GM12878 (cell line): ENCODE results near the gene CNNM3. TPM values are rescaled to one million over a fixed set of nuclear protein-coding genes. Genes with fewer than 3 reads are reported as not detected.

Experiments
- ATAC-seq: fragments of 200-7000 bp; cut with Tn5 transposase; 3 replicates; pipeline ENCODE4 v1.9.1; 2020; ENCODE audit warnings: mild to moderate bottlenecking, moderate library complexity
- BruUV-seq: library from RNA; stranded (reverse); fragments of 400-500 nt; replicated peaks from 2 replicates; lab custom pipeline; 2021; lab: Mats Ljungman, UMichigan
- CTCF ChIA-PET: fragments of 300-600 bp; sonication (Branson Sonifier 250); formaldehyde crosslinking; extraction: SDS; loops from one replicate; lab custom pipeline; 2021; ENCODE audit warnings: inconsistent platforms; lab: Yijun Ruan, JAX
- POLR2A ChIA-PET: fragments of 350-600 bp; formaldehyde crosslinking; extraction: SDS; loops from one replicate; lab custom pipeline; 2021; ENCODE audit warnings: inconsistent platforms; lab: Charles Lee
- RAD21 ChIA-PET: fragments of 300-600 bp; sonication (Branson Sonifier 250); formaldehyde crosslinking; loops from one replicate; lab custom pipeline; 2023; ENCODE audit warnings: antibody characterized with exemption; ENCODE audit not compliant: unreplicated experiment; lab: Charles Lee
- SMC1A ChIA-PET: fragments of 300-600 bp; sonication (Branson Sonifier 250); formaldehyde crosslinking; loops from one replicate; lab custom pipeline; 2023; ENCODE audit not compliant: unreplicated experiment, uncharacterized antibody; lab: Charles Lee
- DNase-seq: peaks from one replicate; pipeline ENCODE4 v3.0.0-alpha.2; 2011; ENCODE audit warnings: low read depth, low spot score
- FAIRE-seq: peaks from 3 replicates; lab custom pipeline; 2011; peaks lifted over from hg19 to GRCh38; lab: Jason Lieb, UNC
- H2AFZ ChIP-seq: 2 replicates; pipeline ENCODE4 v1.6.0; 2011; ENCODE audit warnings: low read depth, low read length, control low read depth; ENCODE audit not compliant: control insufficient read depth
- H3K27ac ChIP-seq: 2 replicates; pipeline ENCODE4 v1.5.1; 2011; ENCODE audit warnings: control low read depth; ENCODE audit not compliant: control insufficient read depth, insufficient read depth
- H3K27me3 ChIP-seq, 2 experiments: replicated peaks in 1 of 2; 2 replicates each; pipeline versions ENCODE4 v1.6.0 to v1.6.1; 2011; ENCODE audit warnings: low read length in 1 of 2; ENCODE audit not compliant: control insufficient read depth in 2 of 2, insufficient read depth in 2 of 2
- H3K36me3 ChIP-seq, 2 experiments: 2 replicates each; pipeline ENCODE4 v1.5.1; 2011; ENCODE audit warnings: low read length in 1 of 2; ENCODE audit not compliant: control insufficient read depth in 2 of 2, insufficient read depth in 2 of 2
- H3K4me1 ChIP-seq: 2 replicates; pipeline ENCODE4 v1.6.1; 2011; ENCODE audit warnings: mild to moderate bottlenecking, low read length, moderate library complexity, mixed read lengths; ENCODE audit not compliant: control insufficient read depth, insufficient read depth
- H3K4me2 ChIP-seq: 2 replicates; pipeline ENCODE4 v1.6.0; 2011; ENCODE audit warnings: control low read depth; ENCODE audit not compliant: control insufficient read depth, insufficient read depth
- H3K4me3 ChIP-seq: fragments of 200-600 bp; sonication (generic); 2 replicates; pipeline ENCODE4 v1.5.1; 2016
- H3K79me2 ChIP-seq: 2 replicates; pipeline ENCODE4 v1.6.0; 2011; ENCODE audit warnings: low read length; ENCODE audit not compliant: control insufficient read depth, insufficient read depth
- H3K9ac ChIP-seq: 2 replicates; pipeline ENCODE4 v1.8.0; 2011; ENCODE audit warnings: low read length, control low read depth, mixed read lengths; ENCODE audit not compliant: control insufficient read depth, insufficient read depth
- H3K9me3 ChIP-seq: replicated peaks from 3 replicates; pipeline ENCODE4 v1.5.1; 2011; ENCODE audit warnings: mild to moderate bottlenecking, low read length; ENCODE audit not compliant: control insufficient read depth, insufficient read depth
- H4K20me1 ChIP-seq: 2 replicates; pipeline ENCODE4 v1.6.0; 2011; ENCODE audit not compliant: control insufficient read depth, insufficient read depth
- CREB1 ChIP-seq: IDR thresholded peaks from 2 replicates; pipeline ENCODE4 v1.6.1; 2012; ENCODE audit warnings: low read depth, mild to moderate bottlenecking, inconsistent platforms
- DPF2 ChIP-seq: fragments of 450-650 bp; IDR thresholded peaks from 2 replicates; pipeline ENCODE4 v1.6.1; 2017; ENCODE audit warnings: mild to moderate bottlenecking
- ETV6 ChIP-seq, 2 experiments: fragments of 450-650 bp in 1 of 2; IDR thresholded peaks in 1 of 2; conservative IDR thresholded peaks in 1 of 2; 2 replicates each; pipeline ENCODE4 v1.6.1; 2014; ENCODE audit warnings: antibody characterized with exemption in 1 of 2, borderline replicate concordance in 1 of 2, low read depth in 1 of 2, mild to moderate bottlenecking in 1 of 2, moderate library complexity in 1 of 2
- MAX ChIP-seq: IDR thresholded peaks from 2 replicates; pipeline ENCODE4 v1.6.1; 2012; ENCODE audit warnings: low read depth, low read length, improper control_type of control experiment
- WGBS: methylation state at CpG from one replicate; pipeline ENCODE4 v1.1.6; 2016; ENCODE audit warnings: low lambda C conversion rate; ENCODE audit not compliant: insufficient replicate concordance, insufficient coverage; ENCODE audit errors: missing lambda C conversion rate; 5-methylcytosine and 5-hydroxymethylcytosine counted together
- in situ Hi-C: fragments of 300-500 bp; cut with MboI; formaldehyde crosslinking; loops from 9 replicates; pipeline ENCODE4 v1.14.3; 2018; ENCODE audit warnings: mixed read lengths
- intact Hi-C: fragments of 100-400 bp; cut with micrococcal nuclease; formaldehyde crosslinking; loops from one replicate; pipeline ENCODE4 v1.14.2; 2022; ENCODE audit not compliant: unreplicated experiment
- polyA plus RNA-seq, 11 experiments: library from polyadenylated mRNA; depleted of rRNA in 4 of 11; unstranded in 6 of 11; stranded (reverse) in 5 of 11; fragments of >200 nt; fragmentation: Nextera tagmentation in 4 of 11; fragmentation: Illumina TruSeq in 1 of 11; extraction: Ambion mirVana in 4 of 11; extraction: Trizol in 1 of 11; gene quantifications; 1 replicate in 1 of 11; 2 replicates in 10 of 11; pipeline versions ENCODE4 v1.2.1 to v1.2.3, GENCODE V29; 2011 to 2016; ENCODE audit warnings: inconsistent platforms in 2 of 11, missing spikeins in 2 of 11, low read depth in 1 of 11
- total RNA-seq, 4 experiments: library from RNA; depleted of rRNA in 3 of 4; stranded (reverse); fragments of >200 nt in 3 of 4; fragmentation: Illumina TruSeq in 1 of 4; extraction: Trizol in 1 of 4; gene quantifications; 2 replicates each; pipeline versions ENCODE4 v1.2.1 to v1.2.3, GENCODE V29; 2013 to 2021

CNNM3 gene
- total and polyA plus RNA-seq, 10 of the 15 experiments (the other 5 are each of a cell fraction or from before 2014, with no cell fraction given) = 0.72 to 14.3 (median 4.0) TPM

- no peak overlapping the region for H2AFZ ChIP-seq
- no peaks in the 10 kb centered on the region for H3K27me3 ChIP-seq
- TF ChIP-seq DPF2 = no peak
- ChIA-PET POLR2A (no interaction called here), SMC1A (no interaction called here), CTCF (interaction anchor here (1.0 to 10.4 kb wide), 2 partner anchors 93 to 253 kb away, joined by 3 to 238 read pairs; no protein-coding TSS in a partner anchor), RAD21 (interaction anchor here (3.6 kb wide), 1 partner anchor 8 kb away, joined by 39 read pairs; no protein-coding TSS in a partner anchor)
- no peaks in the 10 kb centered on the region for H3K9me3 ChIP-seq
- no peak for ATAC-seq
- H3K36me3 ChIP-seq = peaks cover 3 to 21% of the 10 kb centered on the region in 2 experiments; a peak in 3 of 4 replicates
- intact Hi-C loops (no loop called here), in situ Hi-C loops (loop anchor here (5.0 to 10.0 kb wide), 2 partner anchors 93 to 255 kb away; partner anchors contain the start of gene ANKRD36)
- FAIRE-seq = no peak
- no peak overlapping the region for H3K4me3 ChIP-seq
- H3K4me1 ChIP-seq = peaks cover 3% of the 10 kb centered on the region; the same call in 1 of the 2 replicates
- no peak overlapping the region for H3K27ac ChIP-seq
- WGBS = 75% methylated on average over 4 of the region's 4 CpGs
- H3K4me2 ChIP-seq = no peak overlapping the region
- no TSS peak for BruUV-seq
- DNase-seq = no peak
- H3K9ac ChIP-seq = no peak overlapping the region
- no peaks in the 10 kb centered on the region for H4K20me1 ChIP-seq
- H3K79me2 ChIP-seq = peaks cover 18% of the 10 kb centered on the region
These were observed 43.6 kb downstream of the CNNM3 start for GRCh38 chr2:96859681-96860064.

DNA sequence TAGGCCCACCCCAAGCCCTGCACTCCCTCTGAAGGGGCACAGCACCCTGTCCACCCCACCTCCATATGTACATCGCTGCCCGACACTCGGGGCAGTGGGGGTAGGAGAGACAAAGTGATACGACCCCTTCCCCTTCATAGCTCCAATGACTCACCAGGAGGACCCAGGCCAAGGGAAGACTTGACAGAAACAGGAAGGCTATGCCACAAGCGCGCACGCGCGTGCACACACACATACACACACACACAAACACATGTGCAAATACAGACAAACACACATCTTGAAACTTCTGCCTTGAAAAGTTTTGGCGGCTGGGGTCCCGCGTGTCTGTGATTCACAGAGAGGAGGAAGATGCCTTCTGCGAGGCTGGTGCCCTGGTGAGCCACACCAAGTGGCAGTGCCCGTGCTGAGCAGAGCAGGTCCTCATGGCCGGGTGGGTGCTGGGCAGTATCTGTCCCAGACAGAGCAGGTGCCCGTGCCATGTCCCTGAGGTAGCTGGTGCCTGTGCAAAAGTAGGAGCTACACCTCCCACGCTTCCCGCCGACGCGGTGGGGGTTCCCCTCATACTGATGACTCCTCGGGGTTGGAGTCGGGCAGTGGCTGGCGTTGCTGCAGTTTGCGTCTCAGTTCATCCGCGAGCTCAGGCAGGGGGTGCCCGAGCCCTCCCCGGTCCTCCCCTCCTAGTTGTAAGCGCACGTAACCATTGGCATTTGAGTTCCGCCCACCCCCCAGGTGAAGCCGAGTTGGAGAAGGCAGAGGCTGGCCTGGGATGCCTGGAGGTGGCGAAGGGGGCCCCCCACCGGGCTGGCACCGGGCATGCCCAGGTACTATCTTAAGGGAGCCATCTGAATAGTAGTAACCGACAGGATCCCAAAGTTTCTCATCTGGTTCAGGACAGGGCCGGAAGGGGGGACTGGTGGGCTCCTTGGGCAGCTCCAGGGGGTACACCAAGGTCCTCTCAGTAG, 44.3 kb downstream of the CNNM3 start:
- Histone ChIP-seq H4K20me1 (no peaks in the 10 kb centered on the region), H3K36me3 (peaks cover 10 to 25% of the 10 kb centered on the region in 2 experiments; a peak in 3 of 4 replicates), H3K4me1 (peaks cover 3% of the 10 kb centered on the region; the same call in 1 of the 2 replicates), H3K27ac (no peak overlapping the region), H3K4me3 (no peak overlapping the region), H3K79me2 (peaks cover 18% of the 10 kb centered on the region), H3K4me2 (no peak overlapping the region), H3K9ac (no peak overlapping the region), H3K9me3 (no peaks in the 10 kb centered on the region), H3K27me3 (no peaks in the 10 kb centered on the region), H2AFZ (no peak overlapping the region)
- in situ Hi-C loops (no loop called here), intact Hi-C loops (no loop called here)
- ChIA-PET RAD21 (interaction anchor here (3.6 kb wide), 1 partner anchor 8 kb away, joined by 39 read pairs; no protein-coding TSS in a partner anchor), POLR2A (interaction anchor here (1.6 kb wide), 1 partner anchor 94 kb away, joined by 4 read pairs; no protein-coding TSS in a partner anchor), SMC1A (no interaction called here), CTCF (interaction anchor here (1.0 to 10.4 kb wide), 3 partner anchors 92 to 252 kb away, joined by 3 to 238 read pairs (median 4); no protein-coding TSS in a partner anchor)
- BruUV-seq = no TSS peak
- no peak for DNase-seq
- no peak for FAIRE-seq
- TF ChIP-seq ETV6 (conservative IDR thresholded peaks at IDR 0.05 in 1 of 2, IDR thresholded peaks at IDR 0.05 in 1 of 2; ENCODE audit: borderline replicate concordance in 1 of 2, low read depth in 1 of 2) = no peak
- no peak for TF ChIP-seq CREB1
- no peak for TF ChIP-seq MAX
- WGBS = 84% methylated on average over 31 of the region's 38 CpGs
- ATAC-seq = no peak
